Type B pancreatic cell (in vitro differentiated cells): ENCODE results near the gene MTMR6. TPM values are rescaled to one million over a fixed set of nuclear protein-coding genes. Genes with fewer than 3 reads are reported as not detected.

Source experiments
- DNase-seq: peaks from one replicate; pipeline ENCODE4 v3.0.0; 2021; ENCODE audit warnings: mixed read lengths; ENCODE audit not compliant: unreplicated experiment; ENCODE audit errors: extremely low spot score
- H3K27ac Mint-ChIP-seq: 2 replicates; pipeline ENCODE4 v1.8.0; 2021; ENCODE audit warnings: mild to moderate bottlenecking, mixed read lengths
- H3K27me3 Mint-ChIP-seq: 2 replicates; pipeline ENCODE4 v1.8.0; 2021; ENCODE audit warnings: mixed read lengths
- H3K36me3 Mint-ChIP-seq: 2 replicates; pipeline ENCODE4 v1.8.0; 2021; ENCODE audit warnings: mixed read lengths
- H3K4me1 Mint-ChIP-seq: one replicate; pipeline ENCODE4 v1.8.0; 2021; ENCODE audit warnings: mixed read lengths; ENCODE audit not compliant: unreplicated experiment
- H3K4me3 Mint-ChIP-seq: 2 replicates; pipeline ENCODE4 v1.8.0; 2021; ENCODE audit warnings: mild to moderate bottlenecking, mixed read lengths
- H3K9me3 Mint-ChIP-seq: 2 replicates; pipeline ENCODE4 v1.8.0; 2021; ENCODE audit warnings: mixed read lengths
- CTCF ChIP-seq: fragments of 200-600 bp; sonication (generic); conservative IDR thresholded peaks from 2 replicates; pipeline ENCODE4 v1.5.0; 2021; ENCODE audit warnings: antibody characterized with exemption, mild to moderate bottlenecking
- total RNA-seq: library from RNA; stranded (reverse); gene quantifications from 2 replicates; pipeline ENCODE4 v1.2.1, GENCODE V29; 2021; ENCODE audit warnings: low replicate concordance

MTMR6 gene
- total RNA-seq, 1 donor from 2014 or later, result 11.4 TPM

- Mint-ChIP-seq H3K9me3 (no peaks in the 10 kb centered on the region), H3K4me3 (no peak overlapping the region), H3K4me1 (no peaks in the 10 kb centered on the region), H3K27me3 (peaks cover 32% of the 10 kb centered on the region), H3K36me3 (no peaks in the 10 kb centered on the region), H3K27ac (no peak overlapping the region)
- peak; percentile 32 for TF ChIP-seq CTCF
- DNase-seq, result no peak
These were observed 61.3 kb downstream of the MTMR6 start for GRCh38 chr13:25225970-25226369.

- Mint-ChIP-seq H3K4me1 (no peaks in the 10 kb centered on the region), H3K4me3 (no peak overlapping the region), H3K36me3 (no peaks in the 10 kb centered on the region), H3K9me3 (no peaks in the 10 kb centered on the region), H3K27ac (no peak overlapping the region), H3K27me3 (peaks cover 27% of the 10 kb centered on the region)
- no peak for DNase-seq
- TF ChIP-seq CTCF, result no peak
These were observed 63.1 kb downstream of the MTMR6 start for GRCh38 chr13:25224151-25224550.

- peak; percentile 55 for DNase-seq
- H3K27ac Mint-ChIP-seq, result no peak overlapping the region
- TF ChIP-seq CTCF, result no peak
- H3K36me3 Mint-ChIP-seq, result no peaks in the 10 kb centered on the region
- H3K27me3 Mint-ChIP-seq, result peaks cover 19% of the 10 kb centered on the region
- no peaks in the 10 kb centered on the region for H3K4me1 Mint-ChIP-seq
- no peak overlapping the region for H3K4me3 Mint-ChIP-seq
- H3K9me3 Mint-ChIP-seq, result no peaks in the 10 kb centered on the region
These were observed 64.5 kb downstream of the MTMR6 start for GRCh38 chr13:25222740-25223139.

GRCh38 chr13:25218019-25218418, 69.3 kb downstream of the MTMR6 start:
- Mint-ChIP-seq H3K36me3 (no peaks in the 10 kb centered on the region), H3K4me1 (no peaks in the 10 kb centered on the region), H3K27me3 (peaks cover 8% of the 10 kb centered on the region), H3K9me3 (no peaks in the 10 kb centered on the region), H3K27ac (no peak overlapping the region), H3K4me3 (no peak overlapping the region)
- no peak for TF ChIP-seq CTCF
- DNase-seq, result no peak

- no peak overlapping the region for H3K4me3 Mint-ChIP-seq
- no peaks in the 10 kb centered on the region for H3K9me3 Mint-ChIP-seq
- TF ChIP-seq CTCF, result no peak
- no peaks in the 10 kb centered on the region for H3K36me3 Mint-ChIP-seq
- DNase-seq, result no peak
- peaks cover 4% of the 10 kb centered on the region for H3K27me3 Mint-ChIP-seq
- no peak overlapping the region for H3K27ac Mint-ChIP-seq
- H3K4me1 Mint-ChIP-seq, result no peaks in the 10 kb centered on the region
These were observed 70.0 kb downstream of the MTMR6 start for GRCh38 chr13:25217023-25217885.
